Measurements from ENCODE around the gene ELP6. TPM values are rescaled to one million over a fixed set of nuclear protein-coding genes. Genes with fewer than 3 reads are reported as not detected.

Gene ELP6, protein sequence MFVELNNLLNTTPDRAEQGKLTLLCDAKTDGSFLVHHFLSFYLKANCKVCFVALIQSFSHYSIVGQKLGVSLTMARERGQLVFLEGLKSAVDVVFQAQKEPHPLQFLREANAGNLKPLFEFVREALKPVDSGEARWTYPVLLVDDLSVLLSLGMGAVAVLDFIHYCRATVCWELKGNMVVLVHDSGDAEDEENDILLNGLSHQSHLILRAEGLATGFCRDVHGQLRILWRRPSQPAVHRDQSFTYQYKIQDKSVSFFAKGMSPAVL
- 10 to 100 TPM; 36.8 to 39.8 TPM for total RNA-seq

DNA sequence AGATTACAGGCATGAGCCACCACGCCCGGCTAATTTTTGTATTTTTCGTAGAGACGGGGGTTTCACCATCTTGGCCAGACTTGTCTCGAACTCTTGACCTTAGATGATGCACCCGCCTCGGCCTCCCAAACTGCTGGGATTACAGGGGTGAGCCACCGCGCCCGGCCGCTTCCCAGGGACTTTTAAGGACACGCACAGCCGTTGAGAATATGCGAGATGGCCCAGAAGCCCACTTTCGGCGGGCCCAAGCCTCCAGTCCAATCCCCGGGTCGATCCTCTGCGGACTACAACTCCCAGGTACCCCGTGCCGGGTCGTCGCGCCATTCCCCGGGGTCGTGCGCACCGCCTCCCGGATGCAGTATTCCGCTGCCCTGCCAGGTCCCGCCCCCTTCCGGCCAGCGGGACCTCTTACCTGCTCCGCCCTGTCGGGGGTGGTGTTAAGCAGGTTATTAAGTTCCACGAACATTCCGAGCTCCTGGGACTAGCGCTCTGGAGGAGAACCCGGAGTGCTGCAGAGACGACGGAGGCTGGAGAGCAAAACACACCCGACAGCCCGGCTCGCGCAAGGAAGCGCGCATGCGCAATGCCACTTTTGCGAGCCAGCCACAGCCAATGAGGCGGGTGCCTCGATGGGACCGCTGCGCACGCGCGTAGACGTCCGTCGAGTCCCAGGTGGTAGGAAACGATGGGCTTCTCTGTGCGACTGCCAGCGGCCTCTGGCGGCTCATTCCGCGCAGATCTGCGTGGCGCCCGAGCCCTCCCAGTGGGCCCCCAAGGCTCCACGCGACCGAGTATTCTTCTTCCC lies at the start of gene ELP6:
TSS of gene ELP6 (minus strand) at position 588 of the 805 bp plus-strand sequence. CDS start at position 466, 122 bp downstream.
- Mint-ChIP-seq H3K27me3 (peaks cover 9% of the 10 kb centered on the region), H3K4me1 (peaks cover 14% of the 10 kb centered on the region), H3K27ac (peak within 1 kb of the TSS; percentile 98), H3K4me3 (peak within 1 kb of the TSS; percentile 97), H3K9me3 (no peaks in the 10 kb centered on the region), H3K36me3 (peaks cover 5% of the 10 kb centered on the region)
- POLR2A ChIA-PET: interaction anchor here (0.6 to 2.2 kb wide), 8 partner anchors 9 to 963 kb away, joined by 3 to 17 read pairs (median 5); partner anchors contain the start of genes PTPN23 and SCAP
- DNase-seq: peak; percentile 97
- ATAC-seq (ENCODE audit: low read depth): peak; percentile 94

DNA sequence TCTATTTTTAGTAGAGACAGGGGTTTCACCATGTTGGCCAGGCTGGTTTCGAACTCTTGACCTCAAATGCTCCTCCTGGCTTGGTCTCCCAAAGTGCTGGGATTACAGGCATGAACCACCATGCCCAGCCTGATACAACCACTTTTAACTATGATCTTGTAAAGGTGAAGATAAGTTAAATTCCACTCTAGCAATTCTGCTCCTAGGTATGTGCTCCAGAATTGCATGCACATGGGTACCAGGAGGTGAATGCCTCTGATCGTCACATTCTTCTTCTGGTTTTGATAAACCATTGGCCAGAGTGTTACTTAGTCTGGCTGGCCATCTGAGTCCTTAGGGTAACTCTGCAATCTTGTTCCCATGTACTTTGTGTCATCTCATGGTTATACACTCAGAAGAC lies 42.8 kb upstream of the ELP6 start:
- Mint-ChIP-seq H3K4me1 (peaks cover 1% of the 10 kb centered on the region), H3K36me3 (no peaks in the 10 kb centered on the region), H3K9me3 (no peaks in the 10 kb centered on the region), H3K27me3 (peaks cover 8% of the 10 kb centered on the region), H3K27ac (no peak overlapping the region), H3K4me3 (no peak overlapping the region)
- POLR2A ChIA-PET: no interaction called here
- ATAC-seq (ENCODE audit: low read depth) (no peak), DNase-seq (no peak)

DNA sequence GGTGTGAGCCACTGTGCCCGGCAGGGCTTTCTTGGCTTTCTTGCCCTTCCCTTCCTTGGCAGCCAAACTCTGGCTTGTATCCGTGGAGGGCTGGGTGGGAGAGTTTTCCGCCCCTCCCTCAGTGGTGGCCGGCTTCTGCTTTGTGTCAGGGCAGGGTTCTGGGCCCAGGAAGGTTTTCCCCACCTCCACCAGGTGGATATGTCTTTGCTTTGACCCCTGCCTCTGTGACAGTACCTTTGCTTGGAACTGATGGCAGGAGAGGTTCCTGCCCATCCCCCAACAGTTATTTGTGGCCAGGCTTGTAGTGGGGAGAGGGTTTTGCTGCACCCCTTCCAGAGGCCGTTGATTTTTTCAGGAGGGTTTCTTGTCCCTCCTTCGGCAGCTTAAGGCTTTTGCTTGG lies 40.8 kb upstream of the ELP6 start:
- H3K4me3 Mint-ChIP-seq: no peak overlapping the region
- H3K9me3 Mint-ChIP-seq: no peaks in the 10 kb centered on the region
- H3K27ac Mint-ChIP-seq: no peak overlapping the region
- DNase-seq: no peak
- ATAC-seq (ENCODE audit: low read depth): no peak
- H3K4me1 Mint-ChIP-seq: peaks cover 1% of the 10 kb centered on the region
- POLR2A ChIA-PET: no interaction called here
- H3K36me3 Mint-ChIP-seq: no peaks in the 10 kb centered on the region
- H3K27me3 Mint-ChIP-seq: peaks cover 26% of the 10 kb centered on the region

- H3K27ac Mint-ChIP-seq: no peak overlapping the region
- H3K4me1 Mint-ChIP-seq: peaks cover 1% of the 10 kb centered on the region
- no peaks in the 10 kb centered on the region for H3K9me3 Mint-ChIP-seq
- POLR2A ChIA-PET: no interaction called here
- H3K36me3 Mint-ChIP-seq: no peaks in the 10 kb centered on the region
- ATAC-seq (ENCODE audit: low read depth): no peak
- DNase-seq: no peak
- H3K4me3 Mint-ChIP-seq: no peak overlapping the region
- peaks cover 29% of the 10 kb centered on the region for H3K27me3 Mint-ChIP-seq
Observed at GRCh38 chr3:47553407-47553806, 39.9 kb upstream of the ELP6 start.

DNA sequence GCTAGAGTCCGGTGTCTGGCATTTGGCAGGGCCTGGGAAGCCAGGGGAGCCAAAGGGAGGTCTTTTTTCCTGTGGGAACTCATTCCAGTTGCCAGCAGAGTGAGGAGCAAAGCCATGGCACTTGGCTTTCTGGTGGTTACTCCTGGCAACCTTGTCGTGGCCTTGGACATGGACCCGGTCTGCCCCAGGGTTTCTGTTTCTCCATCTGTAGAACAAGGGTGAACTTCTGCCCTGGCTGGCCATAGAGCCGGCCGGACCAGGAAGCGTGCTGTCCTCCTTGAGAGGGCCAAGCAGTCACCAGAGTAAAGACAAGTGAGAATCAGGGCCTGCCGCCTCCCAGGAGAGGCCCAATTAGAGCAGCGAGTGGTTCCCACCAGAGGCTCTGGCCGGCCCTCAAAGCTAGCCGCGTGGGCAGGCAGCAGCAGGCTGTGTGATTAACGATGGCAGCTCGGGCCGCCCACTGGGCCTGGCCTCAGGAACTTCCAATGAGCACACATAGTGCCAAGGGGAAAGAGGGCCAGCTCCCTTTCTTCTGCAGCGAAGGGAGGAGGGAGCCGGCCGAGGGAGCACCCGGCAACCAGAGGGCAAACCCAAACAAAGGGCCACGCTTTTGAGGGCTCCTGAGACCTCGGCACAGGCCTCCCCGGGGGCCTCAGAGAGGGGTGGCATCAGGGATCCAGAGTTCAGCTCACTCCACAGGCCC lies 29.1 kb upstream of the ELP6 start:
- ATAC-seq (ENCODE audit: low read depth) (no peak), DNase-seq (no peak)
- peaks cover 6% of the 10 kb centered on the region for H3K27me3 Mint-ChIP-seq
- H3K4me1 Mint-ChIP-seq: no peaks in the 10 kb centered on the region
- POLR2A ChIA-PET: no interaction called here
- H3K4me3 Mint-ChIP-seq: no peak overlapping the region
- H3K36me3 Mint-ChIP-seq: no peaks in the 10 kb centered on the region
- no peak overlapping the region for H3K27ac Mint-ChIP-seq
- H3K9me3 Mint-ChIP-seq: no peaks in the 10 kb centered on the region

DNA sequence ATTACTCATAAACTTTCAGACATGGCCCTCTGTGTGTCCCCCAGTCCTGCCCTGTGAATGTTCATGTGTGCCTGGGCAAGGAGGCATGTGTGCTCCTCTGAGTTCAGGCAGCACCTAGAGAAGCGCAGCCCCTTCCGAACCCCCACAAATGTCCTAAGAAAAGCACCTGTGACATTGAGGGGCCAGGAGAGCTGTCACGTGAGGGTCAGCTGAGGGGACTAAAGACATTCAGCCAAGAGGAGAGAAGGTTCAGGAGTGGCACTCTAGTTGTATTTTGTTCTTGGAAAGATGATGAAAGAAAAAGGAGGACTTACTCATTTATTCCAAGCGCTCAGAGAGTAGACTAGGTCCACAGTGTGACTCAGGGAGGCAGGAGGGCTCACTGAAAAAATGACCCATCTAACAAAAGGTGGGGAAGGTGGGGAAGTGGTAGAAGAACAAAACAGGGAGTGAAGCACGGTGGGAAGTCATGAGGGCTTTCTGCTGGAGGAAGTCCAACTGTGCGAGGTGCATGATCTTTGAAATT lies 28.1 kb upstream of the ELP6 start:
- H3K9me3 Mint-ChIP-seq: no peaks in the 10 kb centered on the region
- H3K4me1 Mint-ChIP-seq: no peaks in the 10 kb centered on the region
- ATAC-seq (ENCODE audit: low read depth) (no peak), DNase-seq (no peak)
- H3K27me3 Mint-ChIP-seq: peaks cover 7% of the 10 kb centered on the region
- POLR2A ChIA-PET: no interaction called here
- no peak overlapping the region for H3K27ac Mint-ChIP-seq
- no peaks in the 10 kb centered on the region for H3K36me3 Mint-ChIP-seq
- no peak overlapping the region for H3K4me3 Mint-ChIP-seq

DNA sequence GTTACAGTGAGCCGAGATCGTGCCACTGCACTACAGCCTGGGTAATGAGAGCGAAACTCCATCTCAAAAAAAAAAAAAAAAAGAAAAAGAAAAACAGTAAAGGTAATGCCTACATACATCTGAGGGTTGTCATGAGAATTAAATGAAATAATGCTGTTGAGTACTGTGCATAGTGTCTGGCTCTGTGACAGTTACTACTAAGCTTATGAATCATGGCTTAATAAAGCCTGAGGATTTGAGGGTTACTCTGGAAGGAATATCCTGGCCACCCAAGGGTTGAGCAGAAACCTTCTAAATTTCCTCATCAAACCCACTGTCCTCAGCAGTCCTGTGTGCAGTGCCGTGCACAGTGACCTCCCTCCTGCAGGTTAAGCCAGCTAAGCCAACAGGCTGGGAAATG lies 26.8 kb upstream of the ELP6 start:
- Mint-ChIP-seq H3K36me3 (no peaks in the 10 kb centered on the region), H3K27ac (no peak overlapping the region), H3K27me3 (peaks cover 9% of the 10 kb centered on the region), H3K4me1 (peaks cover 1% of the 10 kb centered on the region), H3K9me3 (no peaks in the 10 kb centered on the region), H3K4me3 (no peak overlapping the region)
- DNase-seq (no peak), ATAC-seq (ENCODE audit: low read depth) (no peak)
- POLR2A ChIA-PET: no interaction called here

- DNase-seq (no peak), ATAC-seq (ENCODE audit: low read depth) (no peak)
- H3K4me1 Mint-ChIP-seq: peaks cover 1% of the 10 kb centered on the region
- H3K9me3 Mint-ChIP-seq: no peaks in the 10 kb centered on the region
- H3K36me3 Mint-ChIP-seq: no peaks in the 10 kb centered on the region
- POLR2A ChIA-PET: no interaction called here
- H3K27ac Mint-ChIP-seq: peak overlapping the region; percentile 40
- peaks cover 20% of the 10 kb centered on the region for H3K27me3 Mint-ChIP-seq
- no peak overlapping the region for H3K4me3 Mint-ChIP-seq
Observed at GRCh38 chr3:47536967-47537366, 23.5 kb upstream of the ELP6 start.

- no peak for ATAC-seq (ENCODE audit: low read depth)
Observed at GRCh38 chr3:47536221-47536891, 22.8 kb upstream of the ELP6 start.

DNA sequence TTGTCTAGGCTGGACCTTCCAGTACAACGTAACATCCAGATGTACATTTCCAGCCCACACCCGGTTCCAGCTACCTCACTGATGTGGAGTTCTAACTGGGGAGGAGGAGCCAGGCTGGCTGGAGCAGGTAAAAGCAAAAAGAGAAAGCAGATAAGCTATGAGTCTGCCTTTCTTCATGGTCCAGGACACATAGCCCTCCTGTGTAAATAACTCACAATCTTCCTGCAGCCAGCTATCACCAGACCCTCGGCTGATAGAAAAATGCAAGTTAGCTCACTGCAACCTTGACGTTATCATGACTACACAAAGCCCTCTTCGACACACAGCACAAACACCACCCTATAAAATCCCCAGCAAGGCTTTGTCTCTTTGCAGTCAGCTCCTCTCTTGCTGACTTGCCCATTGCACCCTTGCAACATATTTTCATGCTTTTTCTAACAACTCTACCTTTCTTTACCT lies 20.5 kb upstream of the ELP6 start:
- H3K4me1 Mint-ChIP-seq: peaks cover 1% of the 10 kb centered on the region
- no peak overlapping the region for H3K27ac Mint-ChIP-seq
- no peaks in the 10 kb centered on the region for H3K9me3 Mint-ChIP-seq
- no peak for DNase-seq
- H3K4me3 Mint-ChIP-seq: no peak overlapping the region
- H3K36me3 Mint-ChIP-seq: no peaks in the 10 kb centered on the region
- peaks cover 19% of the 10 kb centered on the region for H3K27me3 Mint-ChIP-seq
- no peak for ATAC-seq (ENCODE audit: low read depth)
- POLR2A ChIA-PET: no interaction called here

More at GRCh38 chr3:47536221-47536891, 22.8 kb upstream of the ELP6 start:
- no peak overlapping the region for H3K4me3 Mint-ChIP-seq
- peaks cover 1% of the 10 kb centered on the region for H3K4me1 Mint-ChIP-seq
- no peak overlapping the region for H3K27ac Mint-ChIP-seq
- H3K36me3 Mint-ChIP-seq: no peaks in the 10 kb centered on the region
- peaks cover 20% of the 10 kb centered on the region for H3K27me3 Mint-ChIP-seq
- H3K9me3 Mint-ChIP-seq: no peaks in the 10 kb centered on the region
- POLR2A ChIA-PET: no interaction called here
- DNase-seq: no peak

GRCh38 chr3:47533481-47533880 lies 20.0 kb upstream of the ELP6 start:
- H3K36me3 Mint-ChIP-seq: no peaks in the 10 kb centered on the region
- no peaks in the 10 kb centered on the region for H3K9me3 Mint-ChIP-seq
- H3K4me3 Mint-ChIP-seq: no peak overlapping the region
- DNase-seq: no peak
- no peak overlapping the region for H3K27ac Mint-ChIP-seq
- peaks cover 1% of the 10 kb centered on the region for H3K4me1 Mint-ChIP-seq
- ATAC-seq (ENCODE audit: low read depth): no peak
- POLR2A ChIA-PET: no interaction called here
- H3K27me3 Mint-ChIP-seq: peaks cover 15% of the 10 kb centered on the region

DNA sequence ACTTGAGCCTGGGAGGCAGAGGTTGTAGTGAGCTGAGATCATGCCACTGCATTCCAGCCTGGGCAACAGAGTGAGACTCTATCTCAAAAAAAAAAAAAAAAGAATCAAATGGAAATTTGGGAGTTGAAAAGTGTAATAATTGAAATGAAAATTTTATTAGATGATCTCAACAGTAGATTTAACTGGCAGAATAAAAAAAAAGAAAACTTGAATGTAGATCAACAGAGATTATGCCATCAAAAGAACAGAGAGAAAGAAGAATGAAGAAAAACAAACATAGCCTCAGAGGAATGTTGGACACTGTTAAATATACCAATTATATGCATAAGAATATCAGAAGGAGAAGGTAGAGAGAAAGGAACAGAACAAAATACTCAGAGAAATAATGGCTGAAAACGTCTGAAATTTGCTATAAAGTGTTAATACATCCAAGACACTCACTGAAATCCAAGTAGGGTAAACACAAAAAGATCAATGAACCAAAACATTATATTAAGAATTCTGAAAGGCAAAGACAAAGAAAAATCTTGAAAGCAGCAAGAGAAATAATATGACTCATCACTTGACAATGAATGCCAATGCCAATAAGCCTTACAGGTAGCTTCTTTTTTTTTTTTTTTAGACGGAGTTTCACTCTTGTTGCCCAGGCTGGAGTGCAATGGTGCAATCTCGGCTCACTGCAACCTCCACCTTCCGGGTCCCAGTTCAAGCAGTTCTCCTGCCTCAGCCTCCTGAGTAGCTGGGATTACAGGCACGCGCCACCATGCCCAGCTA lies 14.6 kb upstream of the ELP6 start:
- Mint-ChIP-seq H3K9me3 (peaks cover 4% of the 10 kb centered on the region), H3K4me1 (no peaks in the 10 kb centered on the region), H3K4me3 (no peak overlapping the region), H3K27me3 (peaks cover 4% of the 10 kb centered on the region), H3K27ac (no peak overlapping the region), H3K36me3 (peaks cover 1% of the 10 kb centered on the region)
- no peak for DNase-seq
- POLR2A ChIA-PET: no interaction called here
- ATAC-seq (ENCODE audit: low read depth): no peak

Measured in activated naive CD8-positive, alpha-beta T cell treated with anti-CD3 and anti-CD28 coated beads, Interleukin-2, amount 10 ng/mL, durations not matched to agents 7 days and 5 days (primary cell).